Measurements from ENCODE around the gene POLK.

GRCh38 chr5:75622564-75622963 is 110.9 kb downstream of the POLK start:
- no peak for TF ChIP-seq TAF1 (IDR thresholded peaks at IDR 0.05; ENCODE audit: low read depth, low read length)
- TF ChIP-seq POLR2A (IDR thresholded peaks at IDR 0.05; ENCODE audit: low read depth, low read length), result no peak
- no peak for TF ChIP-seq POLR2AphosphoS5 (IDR thresholded peaks at IDR 0.05; ENCODE audit: low read depth, low read length)
- TF ChIP-seq SPI1 (IDR thresholded peaks at IDR 0.05; ENCODE audit: low read depth, low read length), result no peak
- no peak for TF ChIP-seq POU2F2 (IDR thresholded peaks at IDR 0.05; ENCODE audit: low read depth, low read length)
